K562 treated with DMSO at 1 percent for 4 hours (cell line): ENCODE results near the gene NDUFB6. TPM values are rescaled to one million over a fixed set of nuclear protein-coding genes. Genes with fewer than 3 reads are reported as not detected.

Experiments
- total RNA-seq: library from RNA; unstranded; fragments of 300-600 nt; gene quantifications from 2 replicates; pipeline ENCODE4 v1.2.3, GENCODE V29; 2022; ENCODE audit not compliant: insufficient read depth

Gene NDUFB6
- 26.4 and 33.3 TPM in 2 replicates for total RNA-seq

DNA sequence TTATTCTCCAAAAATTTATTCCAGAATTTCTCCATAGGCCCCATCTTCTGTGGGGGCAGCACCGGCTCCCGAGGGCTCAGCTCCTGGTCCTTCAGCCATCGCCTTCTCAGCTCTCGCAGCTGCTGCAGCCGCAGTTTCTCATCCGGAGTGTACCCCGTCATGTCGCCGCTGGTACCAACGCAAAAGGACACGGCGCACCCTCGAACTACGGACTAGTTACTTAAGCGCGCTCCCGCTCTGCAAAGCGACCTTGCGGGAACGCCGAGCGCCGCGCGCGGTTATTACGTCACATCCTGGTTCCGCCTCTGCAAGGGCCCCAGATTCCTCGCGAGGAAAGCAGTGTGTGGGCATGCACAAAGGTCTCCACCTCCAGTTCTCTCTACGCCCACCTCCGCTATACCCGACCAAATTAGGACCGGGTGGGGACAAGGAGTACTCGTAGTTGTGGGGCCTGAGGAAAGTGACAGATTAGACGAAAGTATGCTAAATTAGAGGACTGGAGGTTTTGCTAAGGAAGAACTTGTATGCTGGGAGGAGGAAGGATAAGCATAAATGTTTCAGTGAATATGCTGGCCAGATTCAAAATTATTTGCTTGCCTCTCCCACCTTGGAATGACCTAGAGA is at the start of gene NDUFB6:
NDUFB6 (minus strand) TSS at position 260 of the 624 bp plus-strand sequence; CDS start at position 161, 99 bp downstream.

GRCh38 chr9:32552172-32552872 is 20.6 kb downstream of the NDUFB6 start, which contains the start of the genes SMIM27 and TOPORS:
SMIM27 (plus strand) TSS chr9:32552327; CDS start chr9:32552435, 108 bp downstream.
TOPORS (minus strand) TSS chr9:32552586; CDS start chr9:32552436, 150 bp downstream.

GRCh38 chr9:32526041-32526706 is 46.8 kb downstream of the NDUFB6 start, which contains the start of gene RIGI:
RIGI (minus strand) TSS chr9:32526196; CDS start chr9:32526166, 30 bp downstream.

Other genes with a start within 250 kb of the NDUFB6 start
- gene ACO1, start 188.5 kb downstream of the NDUFB6 start, total RNA-seq = 9.3 and 9.8 TPM in 2 replicates
- gene RIGI, start 47.0 kb downstream of the NDUFB6 start, total RNA-seq = 0.57 and 1.2 TPM in 2 replicates
- 13.3 and 13.6 TPM in 2 replicates for gene SMIM27, start 20.8 kb downstream of the NDUFB6 start, total RNA-seq
- gene TOPORS, start 20.6 kb downstream of the NDUFB6 start, total RNA-seq = 4.7 and 6.6 TPM in 2 replicates
- not detected in 2 replicates for gene TAF1L, start 62.5 kb upstream of the NDUFB6 start, total RNA-seq
- not detected in 2 replicates for gene TMEM215, start 210.4 kb upstream of the NDUFB6 start, total RNA-seq